Activated CD4-positive, alpha-beta T cell treated with anti-CD3 and anti-CD28 coated beads for 1 hour (primary cell): ENCODE data around the gene AGAP2.
"Not testable (repeated sequence)": the region's sequence is repeated elsewhere in the genome, so short reads cannot be mapped to it uniquely, and the experiment has no call there.

ENCODE experiments used
- DNase-seq: peaks from one replicate; pipeline ENCODE4 v3.0.0-alpha.2; 2020

Gene AGAP2

GRCh38 chr12:57738661-57739237, at the start of gene AGAP2:
Gene AGAP2 (minus strand): TSS chr12:57738742. CDS start chr12:57738246, 496 bp downstream.
- no peak for DNase-seq

- DNase-seq, result no peak
Observed at GRCh38 chr12:57783861-57784260, 45.3 kb upstream of the AGAP2 start.

- no peak for DNase-seq
Observed at GRCh38 chr12:57783466-57783801, 44.9 kb upstream of the AGAP2 start.

- peak; percentile 93 for DNase-seq
Observed at GRCh38 chr12:57782608-57783465, 44.3 kb upstream of the AGAP2 start, which contains the start of gene TSFM. Gene TSFM (plus strand): TSS chr12:57782787. CDS start chr12:57782802, 15 bp downstream.

- no peak for DNase-seq
Observed at GRCh38 chr12:57782243-57782607, 43.7 kb upstream of the AGAP2 start.

GRCh38 chr12:57781801-57782200, 43.3 kb upstream of the AGAP2 start:
- DNase-seq, result no peak

- DNase-seq, result no peak
Observed at GRCh38 chr12:57781244-57781643, 42.7 kb upstream of the AGAP2 start.

- no peak for DNase-seq
Observed at GRCh38 chr12:57780284-57780897, 41.8 kb upstream of the AGAP2 start.

GRCh38 chr12:57779736-57780135, 41.2 kb upstream of the AGAP2 start:
- no peak for DNase-seq

- DNase-seq, result no peak
Observed at GRCh38 chr12:57777911-57778310, 39.4 kb upstream of the AGAP2 start.

- DNase-seq, result no peak
Observed at GRCh38 chr12:57777367-57777766, 38.8 kb upstream of the AGAP2 start.

- DNase-seq, result no peak
Observed at GRCh38 chr12:57776247-57776587, 37.7 kb upstream of the AGAP2 start.

GRCh38 chr12:57775563-57776246, 37.2 kb upstream of the AGAP2 start:
- DNase-seq, result no peak

GRCh38 chr12:57775044-57775443, 36.5 kb upstream of the AGAP2 start:
- DNase-seq, result no peak

GRCh38 chr12:57774634-57775033, 36.1 kb upstream of the AGAP2 start:
- not testable (repeated sequence) for DNase-seq

GRCh38 chr12:57772429-57773322, 34.1 kb upstream of the AGAP2 start, which contains the start of gene EEF1AKMT3:
Gene EEF1AKMT3 (plus strand): TSS chr12:57772614. CDS start chr12:57772725, 111 bp downstream.
- DNase-seq, result no peak

GRCh38 chr12:57771873-57772428, 33.4 kb upstream of the AGAP2 start, which contains the start of gene METTL1:
Gene METTL1 (minus strand): TSS chr12:57772105. CDS start chr12:57772083, 22 bp downstream.
- DNase-seq, result peak; percentile 81

GRCh38 chr12:57771236-57771872, 32.8 kb upstream of the AGAP2 start:
- peak; percentile 67 for DNase-seq

GRCh38 chr12:57770734-57771133, 32.2 kb upstream of the AGAP2 start:
- DNase-seq, result no peak

- no peak for DNase-seq
Observed at GRCh38 chr12:57769594-57769993, 31.1 kb upstream of the AGAP2 start.

GRCh38 chr12:57767876-57768275, 29.3 kb upstream of the AGAP2 start:
- no peak for DNase-seq
